Measurements from ENCODE around the gene HSPB6.

- TF ChIP-seq PHF8 (IDR thresholded peaks at IDR 0.05; ENCODE audit: borderline replicate concordance, low read depth) = no peak
- TF ChIP-seq CTCF (IDR thresholded peaks at IDR 0.05) = no peak
- TF ChIP-seq TP53 (CRISPR knock-in tag; IDR thresholded peaks at IDR 0.05) = no peak
- no peak for TF ChIP-seq ESRRA (IDR thresholded peaks at IDR 0.05; ENCODE audit: borderline replicate concordance, low read length)
- TF ChIP-seq EP300 (IDR thresholded peaks at IDR 0.05) = no peak
- no peak for TF ChIP-seq SREBF2 (IDR thresholded peaks at IDR 0.05)
- no peak for TF ChIP-seq E2F6 (IDR thresholded peaks at IDR 0.05; ENCODE audit: borderline replicate concordance, low read depth)
- TF ChIP-seq NR3C1 (IDR thresholded peaks at IDR 0.05) = no peak
Measured at GRCh38 chr19:35766571-35767104, 9.8 kb upstream of the HSPB6 start.

All from A549 (cell line).